Stimulated activated CD4-positive, alpha-beta T cell treated with anti-CD3 and anti-CD28 coated beads, Interleukin-15, amount 100 ng/mL, for 48 hours (primary cell): ENCODE measurements around the gene ARHGAP8.
"Not testable (repeated sequence)": the region's sequence is repeated elsewhere in the genome, so short reads cannot be mapped to it uniquely, and the experiment has no call there.

Experiments used
- DNase-seq, 2 donors: peaks; one replicate each; pipeline ENCODE4 v3.0.0-alpha.2; 2020; ENCODE audit warnings: low read depth in 2 of 2

ARHGAP8 gene

GRCh38 chr22:44885806-44886360, 133.5 kb downstream of the ARHGAP8 start:
- no peak for DNase-seq

- DNase-seq, result no peak
Observed at GRCh38 chr22:44887941-44888366, 135.6 kb downstream of the ARHGAP8 start.

GRCh38 chr22:44888491-44889254, 136.3 kb downstream of the ARHGAP8 start:
- no peak for DNase-seq

GRCh38 chr22:44889255-44889878, 137.0 kb downstream of the ARHGAP8 start:
- no peak for DNase-seq

GRCh38 chr22:44890416-44891292, 138.3 kb downstream of the ARHGAP8 start:
- no peak for DNase-seq

GRCh38 chr22:44891293-44891747, 138.9 kb downstream of the ARHGAP8 start:
- no peak for DNase-seq

- no peak for DNase-seq
Observed at GRCh38 chr22:44891791-44892190, 139.4 kb downstream of the ARHGAP8 start.

GRCh38 chr22:44892243-44892642, 139.9 kb downstream of the ARHGAP8 start:
- DNase-seq, result no peak

GRCh38 chr22:44892803-44893730, 140.7 kb downstream of the ARHGAP8 start:
- no peak for DNase-seq

- no peak for DNase-seq
Observed at GRCh38 chr22:44893731-44894080, 141.3 kb downstream of the ARHGAP8 start.

GRCh38 chr22:44894321-44894720, 141.9 kb downstream of the ARHGAP8 start:
- DNase-seq, result no peak

GRCh38 chr22:44894782-44895181, 142.4 kb downstream of the ARHGAP8 start:
- no peak for DNase-seq

GRCh38 chr22:44895296-44896055, 143.1 kb downstream of the ARHGAP8 start:
- DNase-seq, result no peak

- DNase-seq, result no peak
Observed at GRCh38 chr22:44898236-44898635, 145.9 kb downstream of the ARHGAP8 start.

GRCh38 chr22:44901301-44901700, 148.9 kb downstream of the ARHGAP8 start:
- no peak for DNase-seq

- DNase-seq, result not testable (repeated sequence)
Observed at GRCh38 chr22:44903164-44903563, 150.8 kb downstream of the ARHGAP8 start.

- DNase-seq, result not testable (repeated sequence)
Observed at GRCh38 chr22:44904492-44905152, 152.2 kb downstream of the ARHGAP8 start.

GRCh38 chr22:44906248-44906936, 154.0 kb downstream of the ARHGAP8 start:
- no peak for DNase-seq
